HG03095 (cell line): ENCODE results near the gene HSD17B14.
"Not testable (repeated sequence)": the region's sequence is repeated elsewhere in the genome, so short reads cannot be mapped to it uniquely, and the experiment has no call there.

ENCODE experiments used
- ATAC-seq: cut with Tn5 transposase; IDR thresholded peaks from one replicate; pipeline ENCODE4 v1.9.1; 2021; ENCODE audit warnings: moderate library complexity; ENCODE audit not compliant: unreplicated experiment

Gene HSD17B14

DNA sequence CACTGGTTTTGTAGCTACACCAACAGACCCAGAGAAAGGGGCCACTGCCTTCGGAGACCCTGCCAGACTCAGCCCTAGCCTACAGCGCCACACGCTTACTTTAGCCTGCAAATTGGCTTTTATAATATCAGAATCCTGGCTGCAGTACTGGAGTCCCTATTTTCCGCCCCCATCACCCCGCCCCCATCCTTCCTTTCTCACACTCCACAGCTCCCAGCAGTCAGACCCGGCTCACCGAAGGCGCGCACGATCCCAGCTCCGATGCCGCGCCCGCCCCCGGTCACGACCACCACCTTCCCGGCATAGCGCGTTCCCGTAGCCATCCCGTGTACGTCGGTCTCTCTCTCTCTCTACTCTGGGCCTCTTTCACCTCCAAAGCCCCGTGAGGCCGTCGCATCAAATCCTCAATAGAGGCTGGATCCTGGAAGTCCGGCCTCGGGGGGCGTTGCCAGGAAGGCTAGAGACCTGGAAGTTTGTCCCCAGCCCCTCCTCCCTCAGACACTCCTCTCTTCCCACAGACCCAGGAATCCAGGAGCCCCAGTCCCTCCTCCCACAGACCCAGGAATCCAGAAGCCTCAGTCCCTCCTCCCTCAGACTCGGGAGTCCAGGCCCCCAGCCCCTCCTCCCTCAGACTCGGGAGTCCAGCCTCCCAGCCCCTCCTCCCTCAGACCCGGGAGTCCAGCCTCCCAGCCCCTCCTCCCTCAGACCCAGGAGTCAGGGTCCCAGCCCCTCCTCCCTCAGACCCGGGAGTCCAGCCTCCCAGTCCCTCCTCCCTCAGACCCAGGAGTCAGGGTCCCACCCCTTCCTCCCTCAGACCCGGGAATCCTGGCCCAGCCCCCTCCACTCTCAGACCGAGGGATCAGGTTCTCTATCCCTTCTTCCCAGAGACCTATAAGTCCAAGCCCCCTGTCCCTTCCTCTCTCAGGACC lies at the start of gene HSD17B14:
TSS of gene HSD17B14 (minus strand) at position 403 of the 929 bp plus-strand sequence. CDS start at position 323, 80 bp downstream.
- ATAC-seq, result no peak

DNA sequence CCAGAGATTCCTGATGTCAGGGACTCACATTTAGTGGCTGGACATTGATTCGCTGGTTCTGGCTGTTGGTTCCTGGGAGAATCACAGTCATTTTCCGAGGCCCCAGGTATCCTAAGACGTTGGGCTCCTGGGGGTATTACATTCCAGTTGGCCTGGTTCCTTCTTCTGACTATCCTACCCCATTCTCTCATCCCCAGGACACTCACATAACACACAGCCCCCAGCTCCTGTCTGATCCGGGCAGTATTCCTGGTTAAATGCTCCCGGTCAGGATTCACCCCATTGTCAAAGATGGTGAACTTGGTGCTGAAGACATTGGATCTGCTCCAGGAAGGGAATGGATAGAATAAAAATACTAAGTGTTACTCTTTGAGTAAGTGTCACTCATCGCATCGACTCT lies 47.4 kb upstream of the HSD17B14 start:
- no peak for ATAC-seq

DNA sequence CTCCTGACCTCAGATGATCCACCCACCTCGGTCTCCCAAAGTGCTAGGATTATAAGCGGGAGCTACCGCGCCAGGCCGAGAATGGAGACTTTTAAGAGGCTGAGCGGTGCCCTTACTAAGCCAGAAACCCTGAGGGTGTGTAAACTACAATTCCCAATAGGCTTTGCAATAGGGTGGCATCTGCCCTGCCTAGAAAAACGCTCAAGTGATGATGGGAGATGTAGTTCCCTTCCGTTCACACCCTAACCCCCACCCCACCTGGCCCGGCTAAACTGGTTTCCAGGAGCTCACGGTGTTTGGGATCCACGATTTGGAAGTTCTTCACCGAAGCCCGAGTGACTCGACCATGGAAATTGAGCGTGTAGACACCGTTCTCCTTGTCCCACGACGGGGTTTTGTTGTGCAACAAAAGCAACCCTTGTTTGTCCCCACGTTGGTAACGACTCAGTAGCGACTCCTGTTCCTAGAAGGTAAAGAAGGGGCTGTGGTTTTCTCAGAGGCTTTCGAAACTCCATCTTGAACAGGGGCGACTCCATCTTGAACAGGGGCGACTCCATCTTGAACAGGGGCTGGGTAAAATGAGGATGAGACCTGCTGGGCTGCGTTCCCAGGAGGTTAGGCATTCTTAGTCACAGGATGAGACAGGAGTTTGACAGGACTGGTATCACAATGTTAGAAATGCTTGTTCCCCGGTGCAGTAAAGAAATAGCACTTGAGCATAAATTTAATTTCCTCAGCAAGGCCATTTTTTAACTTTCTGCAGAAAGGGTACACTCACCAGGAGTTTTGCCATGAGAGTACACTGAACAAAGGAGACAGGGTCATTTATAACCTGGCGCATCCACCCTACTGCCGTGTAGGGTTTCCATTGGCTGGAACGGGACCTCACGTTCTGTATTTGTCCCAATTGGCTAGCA lies 45.7 kb upstream of the HSD17B14 start:
- ATAC-seq, result no peak

DNA sequence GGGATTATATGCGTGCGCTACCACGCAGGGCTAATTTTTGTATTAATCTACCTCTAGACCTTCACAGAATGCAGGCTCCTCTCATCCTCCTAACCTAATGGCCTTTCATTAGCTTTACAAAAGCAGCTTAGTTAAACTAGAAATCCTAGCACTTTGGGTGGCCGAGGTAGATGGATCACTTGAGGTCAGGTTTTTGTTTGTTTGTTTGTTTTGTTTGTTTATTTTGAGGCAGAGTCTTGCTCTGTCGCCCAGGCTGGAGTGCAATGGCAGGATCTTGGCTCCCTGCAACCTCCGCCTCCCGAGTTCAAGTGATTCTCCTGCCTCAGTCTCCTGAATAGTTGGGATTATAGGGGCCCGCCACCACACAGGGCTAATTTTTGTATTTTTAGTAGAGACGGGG lies 43.4 kb upstream of the HSD17B14 start:
- ATAC-seq, result not testable (repeated sequence)

DNA sequence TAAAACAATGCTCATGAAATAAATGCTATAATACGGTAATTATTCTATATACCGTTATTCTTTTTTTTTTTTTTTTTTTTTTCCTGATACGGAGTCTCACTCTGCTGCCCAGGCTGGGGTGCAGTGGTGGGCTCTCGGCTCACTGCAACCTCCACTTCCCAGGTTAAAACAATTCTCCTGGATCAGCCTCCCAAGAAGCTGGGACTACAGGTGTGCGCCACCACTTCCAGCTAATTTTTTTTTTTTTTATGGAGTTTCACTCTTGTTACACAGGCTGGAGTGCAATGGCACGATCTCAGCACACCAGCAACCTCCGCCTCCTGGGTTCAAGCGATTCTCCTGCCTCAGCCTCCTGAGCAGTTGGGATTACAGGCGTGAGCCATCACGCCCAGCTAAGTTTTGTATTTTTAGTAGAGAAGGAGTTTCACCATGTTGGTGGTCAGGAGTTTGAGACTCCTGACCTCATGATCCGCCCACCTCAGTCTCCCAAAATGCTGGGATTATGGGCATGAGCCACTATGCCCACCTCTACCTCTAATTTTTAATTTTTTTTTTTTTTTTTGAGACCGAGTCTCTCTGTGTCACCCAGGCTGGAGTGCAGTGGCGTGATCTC lies 42.8 kb upstream of the HSD17B14 start:
- no peak for ATAC-seq

DNA sequence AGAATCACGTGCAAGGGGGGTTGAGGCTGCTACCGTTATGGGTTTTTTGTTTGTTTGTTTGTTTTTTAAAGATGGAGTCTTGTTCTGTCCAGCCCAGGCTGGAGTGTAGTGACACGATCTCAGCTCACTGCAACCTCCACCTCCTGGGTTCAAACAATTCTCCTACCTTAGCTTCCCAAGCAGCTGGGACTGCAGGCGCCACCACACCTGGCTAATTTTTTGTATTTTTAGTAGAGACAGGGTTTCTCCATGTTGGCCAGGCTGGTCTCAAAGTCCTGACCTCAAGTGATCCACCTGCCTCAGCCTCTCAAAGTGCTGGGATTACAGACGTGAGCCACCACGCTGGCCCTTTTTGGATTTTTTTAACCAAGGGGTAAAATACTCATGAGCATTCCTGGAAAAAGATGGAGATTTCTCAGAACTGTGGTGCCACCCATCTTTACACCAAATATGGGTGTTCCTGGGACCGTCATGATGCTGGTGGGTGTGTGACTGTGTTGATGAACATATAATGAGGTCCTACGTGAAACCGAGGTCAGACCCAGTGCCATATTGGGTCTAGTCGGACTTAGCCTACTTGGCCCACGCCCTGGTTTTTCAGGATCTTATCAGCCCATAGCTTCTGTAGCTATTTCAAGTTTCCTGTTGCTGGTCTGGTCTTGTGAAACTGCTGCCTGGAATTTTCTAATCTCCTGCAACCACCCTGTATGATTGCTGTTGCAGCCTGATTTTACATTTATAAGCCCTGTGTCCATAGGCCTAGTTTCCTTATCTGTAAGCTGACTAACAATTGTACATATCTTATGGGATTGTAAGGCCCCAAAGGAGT lies 42.1 kb upstream of the HSD17B14 start:
- no peak for ATAC-seq

DNA sequence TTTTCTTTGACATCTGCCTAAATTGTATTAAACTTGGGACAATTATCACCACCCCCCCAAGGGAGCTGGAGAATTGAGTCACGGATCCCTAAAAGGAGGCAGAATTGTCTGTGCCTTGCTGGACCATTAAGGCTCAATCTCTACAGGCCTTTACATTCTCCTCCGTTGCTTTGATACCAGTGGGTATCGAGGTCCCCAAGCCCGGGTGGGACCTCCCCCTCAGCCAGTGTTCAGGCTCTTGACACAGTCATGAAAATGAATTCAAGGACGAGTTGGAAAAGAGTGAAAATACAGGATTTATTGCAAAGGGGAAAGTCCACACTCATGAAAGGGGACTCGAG lies 41.5 kb upstream of the HSD17B14 start:
- no peak for ATAC-seq

DNA sequence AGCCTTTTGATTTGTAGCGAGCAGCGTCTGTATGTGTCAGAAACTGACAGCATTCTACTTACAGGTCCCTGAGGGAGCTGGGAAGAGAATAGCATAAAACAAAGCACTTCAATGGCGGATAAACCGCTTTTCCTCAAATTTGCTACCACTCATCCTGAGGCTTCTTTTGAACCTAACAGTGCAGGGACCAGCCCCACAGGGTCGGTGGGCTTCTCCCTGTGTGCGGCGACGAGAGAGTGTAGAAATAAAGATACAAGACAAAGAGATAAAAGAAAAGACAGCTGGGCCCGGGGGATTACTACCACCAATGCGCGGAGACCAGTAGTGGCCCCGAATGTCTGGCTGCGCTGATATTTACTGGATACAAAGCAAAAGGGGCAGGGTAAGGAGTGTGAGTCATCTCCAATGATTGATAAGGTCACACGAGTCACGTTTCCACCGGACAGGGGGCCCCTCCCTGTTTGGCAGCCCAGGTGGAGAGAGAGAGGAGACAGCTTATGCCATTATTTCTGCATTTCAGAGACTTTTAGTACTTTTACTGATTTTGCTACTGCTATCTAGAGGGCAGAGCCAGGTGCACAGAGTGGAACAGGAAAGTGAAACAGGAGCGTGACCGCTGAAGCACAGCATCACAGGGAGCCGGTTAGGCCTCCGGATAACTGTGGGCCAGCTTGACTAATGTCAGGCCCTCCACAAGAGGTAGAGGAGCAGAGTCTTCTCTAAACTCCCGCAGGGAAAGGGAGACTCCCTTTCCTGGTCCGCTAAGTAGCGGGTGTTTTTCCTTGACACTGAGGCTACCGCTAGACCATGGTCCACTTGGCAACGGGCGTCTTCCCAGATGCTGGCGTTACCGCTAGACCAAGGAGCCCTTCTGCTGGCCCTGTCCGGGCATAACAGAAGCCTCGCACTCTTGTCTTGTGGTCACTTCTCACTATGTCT lies 40.0 kb upstream of the HSD17B14 start:
- not testable (repeated sequence) for ATAC-seq

DNA sequence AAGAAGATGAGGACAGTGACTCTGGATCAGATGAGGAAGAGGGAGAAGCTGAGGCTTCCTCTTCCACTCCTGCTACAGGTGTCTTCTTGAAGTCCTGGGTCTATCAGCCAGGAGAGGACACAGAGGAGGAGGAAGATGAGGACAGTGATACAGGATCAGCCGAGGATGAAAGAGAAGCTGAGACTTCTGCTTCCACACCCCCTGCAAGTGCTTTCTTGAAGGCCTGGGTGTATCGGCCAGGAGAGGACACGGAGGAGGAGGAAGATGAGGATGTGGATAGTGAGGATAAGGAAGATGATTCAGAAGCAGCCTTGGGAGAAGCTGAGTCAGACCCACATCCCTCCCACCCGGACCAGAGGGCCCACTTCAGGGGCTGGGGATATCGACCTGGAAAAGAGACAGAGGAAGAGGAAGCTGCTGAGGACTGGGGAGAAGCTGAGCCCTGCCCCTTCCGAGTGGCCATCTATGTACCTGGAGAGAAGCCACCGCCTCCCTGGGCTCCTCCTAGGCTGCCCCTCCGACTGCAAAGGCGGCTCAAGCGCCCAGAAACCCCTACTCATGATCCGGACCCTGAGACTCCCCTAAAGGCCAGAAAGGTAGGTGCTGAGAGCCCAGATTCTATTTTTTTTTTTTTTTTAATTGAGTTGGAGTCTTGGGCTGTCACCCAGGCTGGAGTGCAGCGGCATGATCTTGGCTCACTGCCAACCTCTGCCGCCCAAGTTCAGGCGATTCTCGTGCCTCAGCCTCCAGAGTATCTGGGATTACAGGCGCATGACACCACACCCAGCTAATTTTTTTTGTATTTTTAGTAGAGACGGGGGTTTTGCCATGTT lies 38.2 kb upstream of the HSD17B14 start:
- ATAC-seq, result no peak

DNA sequence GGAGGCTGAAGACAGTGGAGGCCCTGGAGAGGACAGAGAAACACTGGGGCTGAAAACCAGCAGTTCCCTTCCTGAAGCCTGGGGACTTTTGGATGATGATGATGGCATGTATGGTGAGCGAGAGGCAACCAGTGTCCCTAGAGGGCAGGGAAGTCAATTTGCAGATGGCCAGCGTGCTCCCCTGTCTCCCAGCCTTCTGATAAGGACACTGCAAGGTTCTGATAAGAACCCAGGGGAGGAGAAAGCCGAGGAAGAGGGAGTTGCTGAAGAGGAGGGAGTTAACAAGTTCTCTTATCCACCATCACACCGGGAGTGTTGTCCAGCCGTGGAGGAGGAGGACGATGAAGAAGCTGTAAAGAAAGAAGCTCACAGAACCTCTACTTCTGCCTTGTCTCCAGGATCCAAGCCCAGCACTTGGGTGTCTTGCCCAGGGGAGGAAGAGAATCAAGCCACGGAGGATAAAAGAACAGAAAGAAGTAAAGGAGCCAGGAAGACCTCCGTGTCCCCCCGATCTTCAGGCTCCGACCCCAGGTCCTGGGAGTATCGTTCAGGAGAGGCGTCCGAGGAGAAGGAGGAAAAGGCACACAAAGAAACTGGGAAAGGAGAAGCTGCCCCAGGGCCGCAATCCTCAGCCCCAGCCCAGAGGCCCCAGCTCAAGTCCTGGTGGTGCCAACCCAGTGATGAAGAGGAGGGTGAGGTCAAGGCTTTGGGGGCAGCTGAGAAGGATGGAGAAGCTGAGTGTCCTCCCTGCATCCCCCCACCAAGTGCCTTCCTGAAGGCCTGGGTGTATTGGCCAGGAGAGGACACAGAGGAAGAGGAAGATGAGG lies 37.4 kb upstream of the HSD17B14 start:
- ATAC-seq, result no peak

DNA sequence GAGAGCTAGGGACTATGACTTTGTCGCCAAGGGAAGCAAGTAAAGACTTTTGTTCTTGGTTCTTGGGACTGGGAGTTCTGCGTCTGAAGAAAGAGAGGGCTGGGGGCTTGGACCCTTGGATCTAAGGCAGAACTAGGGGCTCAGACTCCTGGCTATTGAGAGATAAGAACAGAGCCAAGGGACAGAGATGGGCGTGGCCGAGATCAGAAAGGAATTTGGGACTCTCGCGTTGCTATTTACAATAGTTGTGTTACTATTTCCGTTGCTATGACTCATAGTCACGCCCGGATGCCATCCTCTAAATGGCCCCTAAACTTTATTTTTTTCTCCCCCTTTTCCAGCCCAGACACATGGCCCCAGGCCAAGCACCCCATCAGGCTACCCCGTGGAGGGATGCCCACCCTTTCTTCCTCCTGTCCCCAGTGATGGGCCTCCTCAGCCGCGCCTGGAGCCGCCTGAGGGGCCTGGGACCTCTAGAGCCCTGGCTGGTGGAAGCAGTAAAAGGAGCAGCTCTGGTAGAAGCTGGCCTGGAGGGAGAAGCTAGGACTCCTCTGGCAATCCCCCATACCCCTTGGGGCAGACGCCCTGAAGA lies 36.7 kb upstream of the HSD17B14 start:
- no peak for ATAC-seq

DNA sequence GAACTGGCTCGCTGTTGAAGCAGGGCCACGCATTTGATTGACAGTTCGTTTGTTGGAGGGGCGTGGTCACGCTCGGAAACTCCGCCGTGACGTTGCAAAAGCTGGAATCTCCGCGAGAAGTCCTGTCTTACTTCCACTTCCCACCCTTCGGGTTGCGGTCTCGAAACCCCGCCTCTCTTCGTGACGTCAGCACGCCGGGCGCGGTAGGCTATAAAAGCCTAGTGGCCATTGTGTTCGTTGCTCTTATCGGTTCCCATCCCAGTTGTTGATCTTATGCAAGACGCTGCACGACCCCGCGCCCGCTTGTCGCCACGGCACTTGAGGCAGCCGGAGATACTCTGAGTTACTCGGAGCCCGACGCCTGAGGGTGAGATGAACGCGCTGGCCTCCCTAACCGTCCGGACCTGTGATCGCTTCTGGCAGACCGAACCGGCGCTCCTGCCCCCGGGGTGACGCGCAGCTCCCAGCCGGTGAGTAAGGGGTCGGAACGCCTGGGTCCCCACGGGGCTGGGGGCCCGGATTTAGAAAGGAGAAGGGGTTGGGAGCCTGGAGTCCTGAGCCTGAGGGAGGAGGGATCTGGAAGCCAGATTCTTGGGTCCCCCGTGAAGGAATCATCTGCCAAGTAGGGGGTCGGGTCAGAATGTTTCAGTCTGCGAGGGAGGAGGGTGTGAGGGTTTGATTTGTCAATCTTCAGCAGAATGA lies 36.0 kb upstream of the HSD17B14 start, which contains the start of gene PPP1R15A:
TSS of gene PPP1R15A (plus strand) at position 240 of the 702 bp plus-strand sequence. CDS start 813 bp downstream, outside the sequence.
- no peak for ATAC-seq

DNA sequence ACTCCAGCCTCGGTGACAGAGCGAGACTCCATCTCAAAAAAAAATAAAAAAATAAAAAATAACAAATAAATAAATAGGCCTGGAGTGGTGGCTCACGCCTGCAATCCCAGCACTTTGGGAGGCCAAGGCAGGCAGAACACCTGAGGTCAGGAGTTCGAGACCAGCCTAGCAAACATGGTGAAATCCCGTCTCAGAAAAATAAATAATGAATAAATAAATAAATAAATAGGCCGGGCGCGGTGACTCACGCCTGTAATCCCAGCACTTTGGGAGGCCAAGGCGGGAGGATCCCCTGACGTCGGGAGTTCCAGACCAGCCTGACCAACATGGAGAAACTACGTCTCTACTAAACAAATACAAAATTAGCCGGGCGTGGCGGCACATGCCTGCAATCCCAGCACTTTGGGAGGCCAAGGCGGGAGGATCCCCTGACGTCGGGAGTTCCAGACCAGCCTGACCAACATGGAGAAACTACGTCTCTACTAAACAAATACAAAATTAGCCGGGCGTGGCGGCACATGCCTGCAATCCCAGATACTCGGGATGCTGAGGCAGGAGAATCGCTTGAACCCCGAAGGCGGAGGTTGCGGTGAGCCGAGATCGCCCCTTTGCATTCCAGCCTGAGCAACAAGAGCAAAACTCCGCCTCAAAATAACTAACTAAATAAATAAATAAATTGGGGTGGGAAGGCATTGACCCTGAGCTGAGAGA lies 35.3 kb upstream of the HSD17B14 start:
- ATAC-seq, result not testable (repeated sequence)

DNA sequence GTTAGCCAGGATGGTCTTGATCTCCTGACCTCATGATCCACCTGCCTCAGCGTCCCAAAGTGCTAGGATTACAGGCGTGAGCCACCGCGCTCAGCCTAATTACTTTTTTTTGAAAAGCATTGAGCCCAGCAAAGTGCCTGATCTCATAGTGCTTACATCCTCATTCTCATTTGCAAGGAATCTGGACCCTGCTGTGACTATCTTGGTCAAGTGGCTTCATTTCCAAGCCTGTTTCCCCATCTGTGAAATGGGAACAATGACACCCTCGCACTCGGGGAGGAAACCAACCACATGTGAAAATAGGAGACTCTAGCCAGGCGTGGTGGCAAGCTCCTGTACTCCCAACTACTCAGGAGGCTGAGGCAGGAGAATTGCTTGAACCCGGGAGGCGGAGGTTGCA lies 33.8 kb upstream of the HSD17B14 start:
- ATAC-seq, result no peak

DNA sequence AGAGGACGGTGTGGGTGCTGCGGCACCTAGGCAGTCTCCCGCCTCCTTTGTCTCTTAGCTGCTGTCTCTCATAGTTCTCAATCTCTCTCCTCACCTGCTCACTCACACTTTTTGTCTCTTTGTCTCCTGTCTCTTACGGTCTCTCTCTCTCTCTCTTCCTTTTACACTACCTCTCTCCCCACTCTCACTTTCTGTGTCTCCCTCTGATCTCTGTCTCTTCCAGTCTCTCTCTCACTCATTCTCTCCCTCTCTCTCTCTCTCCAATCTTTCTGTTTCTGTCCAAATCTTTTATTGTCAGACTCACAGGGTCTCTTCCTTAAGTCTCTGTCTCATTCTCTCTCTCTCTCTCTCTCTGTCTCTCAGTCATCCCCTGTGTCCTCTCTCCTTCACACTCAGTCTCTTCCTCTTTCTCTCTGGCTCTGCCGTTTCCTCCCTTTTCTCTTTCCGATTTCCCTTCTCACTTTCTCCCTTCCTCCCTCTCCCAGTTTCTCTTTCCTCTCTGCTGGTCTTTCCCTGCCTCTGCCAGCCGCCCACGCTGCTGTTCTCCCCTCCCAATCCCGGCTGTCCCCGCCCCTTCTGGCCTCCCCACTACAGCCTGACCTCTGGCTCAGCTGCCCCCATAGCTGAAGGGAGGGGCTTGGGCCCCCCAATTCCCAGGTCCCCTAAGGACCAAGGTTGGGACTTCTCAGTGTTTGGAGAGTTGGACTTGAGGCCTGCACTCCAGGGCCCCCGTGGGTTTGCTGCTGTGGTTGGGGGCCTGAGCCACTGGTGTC lies 32.0 kb upstream of the HSD17B14 start, which contains the start of gene PLEKHA4:
TSS of gene PLEKHA4 (minus strand) at position 504 of the 773 bp plus-strand sequence. CDS start 997 bp downstream, outside the sequence.
- no peak for ATAC-seq
